Panc1 (cell line): Measurements from ENCODE around the gene AGRN. TPM values are rescaled to one million over a fixed set of nuclear protein-coding genes. Genes with fewer than 3 reads are reported as not detected.

Source experiments
- ATAC-seq: fragments of 200-7000 bp; cut with Tn5 transposase; 2 replicates; pipeline ENCODE4 v1.9.1; 2020; ENCODE audit warnings: mild to moderate bottlenecking, moderate library complexity
- BruUV-seq: library from RNA; stranded (reverse); fragments of 400-500 nt; replicated peaks from 2 replicates; lab custom pipeline; 2021; lab: Mats Ljungman, UMichigan
- CTCF ChIA-PET: fragments of 300-600 bp; sonication (Branson Sonifier 250); formaldehyde crosslinking; loops from one replicate; lab custom pipeline; 2022; ENCODE audit warnings: antibody characterized with exemption; lab: Charles Lee
- POLR2A ChIA-PET: fragments of 300-600 bp; sonication (Branson Sonifier 250); formaldehyde crosslinking; loops from one replicate; lab custom pipeline; 2022; ENCODE audit warnings: antibody characterized with exemption; lab: Charles Lee
- DNase-seq: peaks from one replicate; pipeline ENCODE4 v3.0.0-alpha.2; 2010; ENCODE audit warnings: low read depth, low spot score
- H3K27ac ChIP-seq: 2 replicates; pipeline ENCODE4 v1.5.1; 2011; ENCODE audit warnings: mild to moderate bottlenecking, low read length, inconsistent platforms
- H3K27me3 ChIP-seq: fragments of 200-500 bp; sonication (Bioruptor generic); 2 replicates; pipeline ENCODE4 v1.6.0; 2014; ENCODE audit warnings: low read length, inconsistent platforms; ENCODE audit not compliant: control insufficient read depth, insufficient read depth
- H3K36me3 ChIP-seq: fragments of 200-500 bp; sonication (Bioruptor generic); 2 replicates; pipeline ENCODE4 v1.5.1; 2014; ENCODE audit warnings: inconsistent platforms, mild to moderate bottlenecking, low read length, moderate library complexity; ENCODE audit not compliant: control insufficient read depth, insufficient read depth
- H3K4me1 ChIP-seq: 2 replicates; pipeline ENCODE4 v1.5.1; 2011; ENCODE audit warnings: inconsistent platforms, mild to moderate bottlenecking, low read length, moderate library complexity; ENCODE audit not compliant: control insufficient read depth, insufficient read depth
- H3K4me3 ChIP-seq, 2 experiments: 2 replicates each; pipeline ENCODE4 v1.5.1; 2011 to 2012; ENCODE audit warnings: low read depth in 2 of 2, low read length in 2 of 2, mild to moderate bottlenecking in 2 of 2, inconsistent platforms in 1 of 2, moderate library complexity in 1 of 2
- H3K9me3 ChIP-seq: fragments of 200-500 bp; sonication (Bioruptor generic); 2 replicates; pipeline ENCODE4 v1.5.1; 2014; ENCODE audit warnings: low read depth, mild to moderate bottlenecking, inconsistent platforms, low read length, moderate library complexity; ENCODE audit not compliant: control insufficient read depth, insufficient read depth
- CTCF ChIP-seq: fragments of 450-650 bp; IDR thresholded peaks from 2 replicates; pipeline ENCODE4 v1.5.1; 2017; ENCODE audit warnings: mild to moderate bottlenecking
- POLR2AphosphoS5 ChIP-seq: IDR thresholded peaks from 2 replicates; pipeline ENCODE4 v1.6.1; 2012; ENCODE audit warnings: mild to moderate bottlenecking, low read depth, low read length, moderate library complexity
- REST ChIP-seq, 2 experiments: IDR thresholded peaks; 2 replicates each; pipeline ENCODE4 v1.6.1; 2011 to 2012; ENCODE audit warnings: low read depth in 2 of 2, control low read depth in 1 of 2, low read length in 1 of 2, mild to moderate bottlenecking in 1 of 2, moderate library complexity in 1 of 2; ENCODE audit not compliant: insufficient read depth in 1 of 2
- SIN3A ChIP-seq: IDR thresholded peaks from 2 replicates; pipeline ENCODE4 v1.6.1; 2012; ENCODE audit warnings: low read depth, mild to moderate bottlenecking, low read length, moderate library complexity, borderline replicate concordance; ENCODE audit not compliant: insufficient read depth
- TCF7L2 ChIP-seq: IDR thresholded peaks from 2 replicates; pipeline ENCODE4 v1.6.1; 2011; ENCODE audit warnings: mild to moderate bottlenecking, low read depth, low read length, inconsistent platforms
- in situ Hi-C: cut with HindIII; loops from 2 replicates; pipeline ENCODE4 v1.10.0; 2016; ENCODE audit warnings: low sequenced_read_pairs, low pct_unique_long_range_greater_than_20kb
- intact Hi-C: fragments of 100-400 bp; cut with micrococcal nuclease; formaldehyde crosslinking; loops from one replicate; pipeline ENCODE4 v1.10.0; 2022; ENCODE audit not compliant: unreplicated experiment
- total RNA-seq: library from RNA; stranded (reverse); gene quantifications from one replicate; pipeline ENCODE4 v1.2.1, GENCODE V29; 2021; ENCODE audit not compliant: unreplicated experiment

Gene AGRN
- total RNA-seq, 1 experiment from 2014 or later: 153 TPM

GRCh38 chr1:1087351-1088028 lies 67.6 kb downstream of the AGRN start:
- in situ Hi-C loops: no loop called here
- H3K4me3 ChIP-seq: no peak overlapping the region
- no peaks in the 10 kb centered on the region for H3K27me3 ChIP-seq
- ATAC-seq (no peak), DNase-seq (no peak)
- no TSS peak for BruUV-seq
- TF ChIP-seq CTCF (no peak), TCF7L2 (no peak), POLR2AphosphoS5 (no peak), SIN3A (no peak), REST (IDR thresholded peaks at IDR 0.05; ENCODE audit: insufficient read depth in 1 of 2, low read depth in 2 of 2, low read length in 1 of 2) (no peak)
- H3K4me1 ChIP-seq: no peaks in the 10 kb centered on the region
- CTCF ChIA-PET: no interaction called here
- POLR2A ChIA-PET: interaction anchor here (0.7 kb wide), 1 partner anchor 9 kb away, joined by 3 read pairs; no protein-coding TSS in a partner anchor
- no peaks in the 10 kb centered on the region for H3K36me3 ChIP-seq
- no peaks in the 10 kb centered on the region for H3K9me3 ChIP-seq
- intact Hi-C loops: no loop called here
- H3K27ac ChIP-seq: no peak overlapping the region

GRCh38 chr1:1088029-1088800 lies 68.3 kb downstream of the AGRN start:
- TF ChIP-seq POLR2AphosphoS5: no peak
- no peak for TF ChIP-seq CTCF
- TF ChIP-seq REST (IDR thresholded peaks at IDR 0.05; ENCODE audit: insufficient read depth in 1 of 2, low read depth in 2 of 2, low read length in 1 of 2): no peak
- no peak for TF ChIP-seq TCF7L2
- TF ChIP-seq SIN3A: no peak
- no peaks in the 10 kb centered on the region for H3K27me3 ChIP-seq
- no peak for DNase-seq
- H3K9me3 ChIP-seq: no peaks in the 10 kb centered on the region
- no peak overlapping the region for H3K27ac ChIP-seq
- ChIA-PET CTCF (no interaction called here), POLR2A (no interaction called here)
- no peak for ATAC-seq
- no TSS peak for BruUV-seq
- no peak overlapping the region for H3K4me3 ChIP-seq
- intact Hi-C loops: no loop called here
- in situ Hi-C loops: no loop called here
- H3K4me1 ChIP-seq: no peaks in the 10 kb centered on the region
- H3K36me3 ChIP-seq: no peaks in the 10 kb centered on the region
